SIG-M5 treated with dmso at 0.1 percent for 504 hours (cell line): Measurements from ENCODE around the gene SLFN13.
A peak's percentile ranks its signal among the peaks of the same experiment; 100 is the strongest.
"Not testable (repeated sequence)": the region's sequence is repeated elsewhere in the genome, so short reads cannot be mapped to it uniquely, and the experiment has no call there.

Experiments
- DNase-seq: peaks from one replicate; lab custom pipeline; 2025; ENCODE audit not compliant: unreplicated experiment; lab: John Stamatoyannopoulos, UW

Gene SLFN13

GRCh38 chr17:35433075-35433894, 15.3 kb downstream of the SLFN13 start:
- DNase-seq = peak; percentile 85

GRCh38 chr17:35432176-35433074, 16.1 kb downstream of the SLFN13 start, which contains the start of gene SLFN12:
Gene SLFN12, minus strand, starts transcription at chr17:35432500. Its CDS starts 9,472 bp downstream, at chr17:35423028.
- no peak for DNase-seq

GRCh38 chr17:35429702-35430101, 18.9 kb downstream of the SLFN13 start:
- DNase-seq = no peak

- DNase-seq = peak; percentile 18
These were observed 20.3 kb downstream of the SLFN13 start for GRCh38 chr17:35428229-35428628.

GRCh38 chr17:35423761-35424160, 24.8 kb downstream of the SLFN13 start:
- DNase-seq = no peak

- not testable (repeated sequence) for DNase-seq
These were observed 27.5 kb downstream of the SLFN13 start for GRCh38 chr17:35421069-35421468.

- DNase-seq = no peak
These were observed 31.9 kb downstream of the SLFN13 start for GRCh38 chr17:35416659-35417058.

- not testable (repeated sequence) for DNase-seq
These were observed 33.9 kb downstream of the SLFN13 start for GRCh38 chr17:35414707-35415106.

GRCh38 chr17:35414247-35414646, 34.3 kb downstream of the SLFN13 start:
- DNase-seq = no peak

- DNase-seq = no peak
These were observed 41.0 kb downstream of the SLFN13 start for GRCh38 chr17:35407531-35407930.

GRCh38 chr17:35406568-35406967, 42.0 kb downstream of the SLFN13 start:
- DNase-seq = no peak

- no peak for DNase-seq
These were observed 44.2 kb downstream of the SLFN13 start for GRCh38 chr17:35404360-35404759.

GRCh38 chr17:35393783-35394182, 54.8 kb downstream of the SLFN13 start:
- DNase-seq = not testable (repeated sequence)

GRCh38 chr17:35390663-35391062, 57.9 kb downstream of the SLFN13 start:
- DNase-seq = peak; percentile 78

GRCh38 chr17:35390156-35390555, 58.4 kb downstream of the SLFN13 start:
- DNase-seq = no peak

GRCh38 chr17:35387496-35387895, 61.1 kb downstream of the SLFN13 start:
- DNase-seq = no peak
